CD4-positive, alpha-beta T cell treated with Interleukin-10 for 1 hour (primary cell): Measurements from ENCODE around the gene ALOX15B.
A peak's percentile ranks its signal among the peaks of the same experiment; 100 is the strongest.
"Not testable (repeated sequence)": the region's sequence is repeated elsewhere in the genome, so short reads cannot be mapped to it uniquely, and the experiment has no call there.

Experiments used
- DNase-seq: peaks from one replicate; pipeline ENCODE4 v3.0.0-alpha.2; 2020

Gene ALOX15B

GRCh38 chr17:8014558-8014850 lies 24.4 kb upstream of the ALOX15B start:
- no peak for DNase-seq

DNA sequence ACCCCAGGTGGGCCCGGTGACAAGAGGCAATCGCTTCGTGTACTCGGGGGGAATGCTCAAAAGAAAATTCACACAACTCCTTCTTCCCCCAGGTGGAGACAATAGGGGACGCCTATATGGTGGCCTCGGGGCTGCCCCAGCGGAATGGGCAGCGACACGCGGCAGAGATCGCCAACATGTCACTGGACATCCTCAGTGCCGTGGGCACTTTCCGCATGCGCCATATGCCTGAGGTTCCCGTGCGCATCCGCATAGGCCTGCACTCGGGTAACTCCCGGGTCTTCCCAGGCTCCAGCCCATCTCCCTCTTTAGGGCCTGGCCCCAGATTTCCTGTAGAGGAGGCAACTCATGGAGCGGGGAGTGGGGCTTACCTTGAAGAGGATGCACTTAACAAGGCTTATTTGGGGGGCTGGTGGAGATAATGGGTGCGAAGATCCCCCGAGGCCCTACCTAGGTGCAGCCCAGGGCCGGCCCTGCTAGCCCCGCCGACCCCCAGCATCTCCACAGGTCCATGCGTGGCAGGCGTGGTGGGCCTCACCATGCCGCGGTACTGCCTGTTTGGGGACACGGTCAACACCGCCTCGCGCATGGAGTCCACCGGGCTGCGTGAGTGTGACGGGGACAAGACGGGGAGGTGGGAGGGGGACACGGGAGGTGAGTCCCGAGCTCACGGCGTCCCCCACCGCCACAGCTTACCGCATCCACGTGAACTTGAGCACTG lies 23.5 kb upstream of the ALOX15B start:
- DNase-seq: no peak

DNA sequence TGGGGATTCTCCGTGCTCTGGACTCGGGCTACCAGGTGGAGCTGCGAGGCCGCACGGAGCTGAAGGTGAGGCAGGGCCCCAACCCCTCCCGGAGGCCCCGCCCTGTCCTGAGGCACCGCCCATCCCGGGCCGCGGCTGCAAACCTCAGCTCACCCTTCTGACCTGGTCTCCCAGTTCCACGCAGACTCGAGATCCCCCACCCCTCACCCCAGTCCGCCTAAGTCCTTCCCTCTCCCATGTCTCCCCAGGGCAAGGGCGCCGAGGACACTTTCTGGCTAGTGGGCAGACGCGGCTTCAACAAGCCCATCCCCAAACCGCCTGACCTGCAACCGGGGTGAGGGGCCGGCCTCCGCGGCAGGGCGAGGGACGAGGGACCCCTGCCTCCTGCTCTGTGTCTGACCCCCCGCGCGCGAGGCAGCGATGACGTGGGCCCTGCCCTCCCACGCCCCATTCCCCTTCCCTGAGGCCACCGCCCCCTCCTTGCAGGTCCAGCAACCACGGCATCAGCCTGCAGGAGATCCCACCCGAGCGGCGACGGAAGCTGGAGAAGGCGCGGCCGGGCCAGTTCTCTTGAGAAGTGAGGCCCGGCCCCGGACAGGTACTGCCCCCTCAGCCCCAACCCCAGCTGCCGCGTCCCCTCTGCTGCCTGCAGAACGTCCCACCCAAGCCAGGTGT lies 22.8 kb upstream of the ALOX15B start:
- DNase-seq: peak; percentile 13

DNA sequence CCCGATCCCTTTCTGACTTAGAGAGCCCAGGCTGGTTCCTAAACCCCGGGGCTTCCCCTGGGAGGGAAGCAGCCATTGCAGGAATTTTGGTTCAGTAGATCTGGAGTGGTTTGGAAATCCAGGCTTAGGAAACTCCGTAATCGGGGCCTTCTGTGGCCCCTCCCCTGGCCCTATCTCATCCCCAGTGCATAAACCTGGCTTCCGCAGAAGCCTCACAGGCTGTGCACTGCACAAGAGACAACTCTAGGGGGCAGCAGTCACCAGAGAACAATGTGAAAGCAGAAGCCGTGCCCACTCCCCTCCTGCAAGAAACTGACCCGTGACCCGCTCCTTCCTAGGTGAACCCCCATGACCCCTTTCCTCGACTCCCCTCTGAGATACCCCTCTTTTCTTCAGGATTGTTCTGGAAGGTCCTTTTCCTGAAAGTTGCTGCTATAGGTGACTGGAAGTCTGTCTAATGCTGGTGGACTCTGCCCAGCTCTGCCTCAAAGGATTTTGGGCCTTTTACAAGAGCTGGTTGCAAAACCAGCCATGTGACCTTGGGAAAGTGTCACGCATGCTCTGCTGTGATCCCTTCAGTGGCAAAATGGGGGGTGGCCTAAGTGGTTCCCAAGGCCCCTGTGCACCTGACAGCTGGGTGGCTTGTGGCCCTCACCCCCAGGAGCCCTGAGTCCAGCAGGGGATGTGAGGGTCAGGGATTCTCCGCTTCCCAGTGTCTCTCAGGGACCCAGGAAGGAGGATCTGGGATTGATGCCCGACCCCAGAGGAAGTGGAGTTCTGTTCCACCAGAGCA lies 22.0 kb upstream of the ALOX15B start:
- DNase-seq: peak; percentile 64

- DNase-seq: no peak
Measured at GRCh38 chr17:8018436-8018835, 20.4 kb upstream of the ALOX15B start.

DNA sequence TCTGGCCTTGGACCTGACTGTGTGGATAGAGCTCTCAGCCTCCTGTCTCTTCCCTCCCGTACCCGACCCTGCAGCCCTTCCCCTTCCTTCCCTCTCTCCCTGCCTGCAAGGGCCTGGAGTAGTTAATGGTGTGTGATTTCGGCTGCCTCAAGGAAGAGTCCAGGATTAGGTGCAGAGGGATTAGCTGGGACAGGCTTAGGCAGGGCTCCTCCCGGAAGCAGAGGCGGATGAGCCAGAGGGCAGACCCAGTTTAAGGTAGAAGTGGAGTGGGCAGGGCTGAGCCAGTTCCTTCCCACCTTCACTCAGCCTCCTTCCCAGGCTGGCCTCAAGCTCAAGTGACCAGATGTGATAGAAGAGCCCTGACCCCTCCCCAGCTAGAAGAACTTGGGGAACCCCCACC lies 19.7 kb upstream of the ALOX15B start:
- DNase-seq: no peak

DNA sequence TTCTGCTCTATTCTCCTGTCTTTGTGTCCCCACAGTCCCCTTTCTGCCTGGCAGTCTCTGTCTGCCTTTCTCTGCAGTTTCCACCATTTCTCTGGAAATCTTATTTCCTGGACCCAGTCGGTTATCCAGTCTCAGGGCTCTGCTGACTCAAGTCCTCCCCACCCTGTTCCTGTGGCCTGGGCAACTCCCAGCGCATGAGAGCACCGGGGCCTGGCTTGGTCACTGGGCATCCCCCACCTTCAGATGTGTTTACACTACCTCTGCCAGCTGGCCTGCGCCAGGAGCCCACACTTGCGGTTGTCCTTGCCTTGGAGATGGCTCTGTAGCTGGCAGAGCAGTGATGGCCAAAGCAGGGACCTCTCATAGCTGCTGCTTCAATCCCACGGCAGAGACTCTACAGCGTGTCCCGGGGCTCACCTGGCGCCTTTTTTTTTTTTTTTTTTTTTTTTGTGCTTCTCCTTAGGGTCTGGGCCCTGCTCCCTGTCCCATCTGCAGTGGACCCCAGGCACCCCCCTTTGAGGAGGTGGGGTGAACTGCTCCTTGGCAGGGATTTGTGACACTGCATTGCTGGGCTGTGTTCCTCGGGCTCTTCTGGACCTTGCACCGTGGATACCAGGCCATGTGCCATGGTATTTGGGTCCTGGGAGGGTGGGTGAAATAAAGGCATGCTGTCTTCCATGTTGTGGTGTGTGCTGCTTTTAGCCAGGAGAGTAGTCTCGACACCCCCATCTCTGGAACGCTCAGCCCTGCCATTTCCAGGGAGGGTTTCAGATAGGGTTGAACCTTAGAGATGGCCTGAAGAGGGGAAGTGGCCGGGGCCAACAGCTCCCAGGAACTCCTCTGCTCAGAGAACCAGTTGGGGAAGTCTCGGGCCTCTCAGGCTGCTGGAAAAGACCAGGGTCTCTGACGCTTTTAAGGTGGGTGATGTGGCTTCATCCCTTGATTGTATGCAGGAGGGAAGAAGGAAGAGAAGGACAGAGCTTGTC lies 18.9 kb upstream of the ALOX15B start:
- no peak for DNase-seq

- DNase-seq: no peak
Measured at GRCh38 chr17:8020776-8021564, 17.9 kb upstream of the ALOX15B start.

- DNase-seq: no peak
Measured at GRCh38 chr17:8021565-8022359, 17.1 kb upstream of the ALOX15B start.

- DNase-seq: no peak
Measured at GRCh38 chr17:8022360-8023003, 16.4 kb upstream of the ALOX15B start.

DNA sequence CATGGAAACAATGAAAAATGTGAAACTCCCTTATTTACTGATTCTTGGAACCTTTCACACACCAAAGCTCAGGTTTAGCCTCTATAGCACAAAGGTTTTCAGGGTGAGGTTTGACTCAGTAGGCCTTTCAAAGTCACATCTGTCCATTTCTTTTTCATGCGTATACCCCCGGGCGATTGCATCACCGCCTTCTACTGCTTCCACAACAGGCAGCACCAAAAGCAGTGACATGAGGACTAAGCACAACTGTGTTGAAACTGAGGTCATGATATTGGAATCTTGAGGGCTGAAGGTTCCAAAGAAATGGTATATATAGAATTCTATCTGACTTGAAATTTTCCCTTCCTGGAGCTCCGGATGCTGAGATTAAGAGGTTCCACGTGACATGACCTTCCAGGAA lies 14.7 kb upstream of the ALOX15B start:
- not testable (repeated sequence) for DNase-seq

- DNase-seq: no peak
Measured at GRCh38 chr17:8025176-8025911, 13.5 kb upstream of the ALOX15B start.

DNA sequence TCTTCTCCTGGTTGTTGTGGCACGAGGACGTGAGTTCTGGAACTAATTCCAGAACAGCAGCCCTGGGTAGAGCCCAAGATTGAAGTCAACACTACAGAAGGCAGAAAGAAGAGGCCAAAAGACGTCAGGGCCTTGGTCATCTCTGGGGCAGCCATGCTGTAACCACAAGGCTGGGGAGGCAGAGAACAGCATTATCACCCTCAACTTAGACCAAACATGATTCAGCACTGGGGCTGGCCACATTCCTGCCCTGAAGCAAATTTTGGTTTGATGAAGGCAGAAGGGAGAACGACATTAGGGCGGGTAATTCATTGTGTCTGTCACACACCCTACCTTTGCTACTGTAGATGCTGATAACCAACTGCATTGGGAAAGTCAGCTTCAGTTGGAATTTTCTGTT lies 9.7 kb upstream of the ALOX15B start:
- no peak for DNase-seq

- no peak for DNase-seq
Measured at GRCh38 chr17:8031261-8031661, 7.6 kb upstream of the ALOX15B start.

DNA sequence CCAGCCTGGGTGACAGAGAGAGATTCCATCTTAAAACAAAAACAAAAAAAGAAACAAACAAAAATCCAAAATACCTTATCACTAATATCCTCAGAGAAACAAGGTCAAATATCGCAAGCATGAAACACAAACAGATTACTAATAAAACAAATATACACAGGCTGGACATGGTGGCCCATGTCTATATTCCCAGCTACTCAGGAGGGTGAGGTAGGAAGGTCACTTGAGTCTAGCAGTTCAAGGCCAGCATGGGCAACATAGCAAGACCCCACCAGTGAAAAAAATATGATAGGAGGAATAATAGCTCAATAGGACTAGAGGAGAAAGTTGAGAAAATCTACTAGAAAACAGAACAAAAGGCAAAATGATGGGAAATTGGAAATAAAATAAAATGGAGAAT lies 6.9 kb upstream of the ALOX15B start:
- no peak for DNase-seq

GRCh38 chr17:8032442-8032841 lies 6.4 kb upstream of the ALOX15B start:
- DNase-seq: no peak

GRCh38 chr17:8039611-8040168 lies 831 bp downstream of the ALOX15B start:
- no peak for DNase-seq

DNA sequence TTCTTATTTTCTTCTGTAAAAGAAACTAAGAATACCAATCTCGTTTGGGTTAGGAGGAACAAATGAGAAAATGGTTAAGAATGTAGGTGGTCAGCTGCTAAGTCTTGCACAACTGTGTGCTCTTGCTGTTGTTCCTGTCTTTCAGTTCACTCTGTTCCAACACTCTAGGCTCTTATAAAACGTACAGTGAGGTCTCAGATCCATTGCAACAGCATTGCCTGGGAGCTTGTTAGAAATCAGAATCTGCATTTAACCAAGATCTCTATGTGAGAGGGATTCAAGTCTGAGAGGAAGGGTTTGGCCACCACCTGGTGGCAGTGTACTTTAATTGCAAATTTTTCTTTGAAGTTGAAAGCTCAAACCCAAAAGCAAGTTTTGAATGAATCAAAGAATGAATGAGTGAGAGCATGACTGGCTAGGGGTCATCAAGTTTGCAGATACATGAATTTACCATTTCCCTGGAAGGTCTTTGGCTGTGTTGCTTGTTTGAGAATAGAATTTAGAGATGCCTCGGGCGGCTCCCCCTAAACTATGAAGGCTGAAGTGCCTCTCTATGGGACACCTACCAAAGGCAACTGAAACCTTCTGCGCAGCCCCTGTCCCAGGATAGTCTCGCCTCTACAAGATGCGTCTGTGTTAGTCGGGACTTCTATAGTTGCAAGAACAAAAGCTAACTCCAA lies 2.5 kb downstream of the ALOX15B start:
- peak; percentile 59 for DNase-seq

- no peak for DNase-seq
Measured at GRCh38 chr17:8041979-8042378, 3.1 kb downstream of the ALOX15B start.
